Measurements from ENCODE around the gene ARHGAP18. TPM values are rescaled to one million over a fixed set of nuclear protein-coding genes. Genes with fewer than 3 reads are reported as not detected.

Gene ARHGAP18
- total RNA-seq, 3 donors from 2014 or later (not counting 1 experiment from before 2014, with no cell fraction given): 11.5 to 12.5 (median 11.8) TPM

DNA sequence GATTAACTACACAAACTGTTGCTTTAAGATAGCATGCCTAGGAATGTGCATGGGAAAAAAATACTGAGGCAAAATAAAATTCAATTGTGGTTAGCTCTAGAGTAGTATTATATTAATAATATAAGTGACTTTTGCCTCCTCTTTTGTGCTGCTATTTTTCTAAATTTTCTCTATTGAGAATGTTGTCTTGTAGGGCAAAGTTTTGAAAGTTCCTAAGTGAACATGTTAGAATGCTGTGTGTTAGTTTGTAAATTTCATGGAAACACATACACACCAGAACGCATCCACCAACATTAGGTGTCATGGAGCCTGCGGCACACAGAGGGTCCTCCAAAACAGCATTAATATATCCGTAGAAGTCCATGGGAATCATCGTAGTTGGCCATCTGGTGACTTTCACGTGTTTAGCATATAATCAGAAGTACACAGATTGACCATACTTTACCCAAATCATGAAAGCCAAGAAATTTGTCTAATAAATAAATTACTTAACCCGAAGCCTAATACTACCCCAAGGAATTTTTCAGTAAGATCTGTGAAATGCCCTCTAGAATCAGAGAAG is 25.6 kb downstream of the ARHGAP18 start:
- Mint-ChIP-seq H3K4me1 (peaks cover 55 to 69% of the 10 kb centered on the region in 2 donors), H3K27ac (peak overlapping the region; percentile 82 to 84), H3K9me3 (no peaks in the 10 kb centered on the region), H3K36me3 (no peaks in the 10 kb centered on the region), H3K4me3 (peak overlapping the region; percentile 77), H3K27me3 (ENCODE audit: low read depth in 2 of 2) (no peaks in the 10 kb centered on the region)
- Histone ChIP-seq H3K36me3 (ENCODE audit: control insufficient read depth, insufficient read depth, low read length) (no peaks in the 10 kb centered on the region), H3K9me3 (ENCODE audit: control insufficient read depth, insufficient read depth, low read length) (no peaks in the 10 kb centered on the region), H3K4me3 (ENCODE audit: low read length) (no peak overlapping the region), H3K27me3 (ENCODE audit: control insufficient read depth, insufficient read depth, low read length) (no peaks in the 10 kb centered on the region), H3K27ac (ENCODE audit: low read length) (peak overlapping the region; percentile 69), H3K4me1 (ENCODE audit: control insufficient read depth, insufficient read depth, low read length) (peaks cover 46% of the 10 kb centered on the region)
- 89% methylated on average over 5 of the region's 6 CpGs for WGBS (ENCODE audit: insufficient coverage)
- intact Hi-C loops (cut with micrococcal nuclease): loop anchor here (1.0 to 10.0 kb wide), 2 partner anchors 12 to 190 kb away; no protein-coding TSS in a partner anchor
- ATAC-seq (no peak), DNase-seq (no peak)
- TF ChIP-seq, protein P1, sequence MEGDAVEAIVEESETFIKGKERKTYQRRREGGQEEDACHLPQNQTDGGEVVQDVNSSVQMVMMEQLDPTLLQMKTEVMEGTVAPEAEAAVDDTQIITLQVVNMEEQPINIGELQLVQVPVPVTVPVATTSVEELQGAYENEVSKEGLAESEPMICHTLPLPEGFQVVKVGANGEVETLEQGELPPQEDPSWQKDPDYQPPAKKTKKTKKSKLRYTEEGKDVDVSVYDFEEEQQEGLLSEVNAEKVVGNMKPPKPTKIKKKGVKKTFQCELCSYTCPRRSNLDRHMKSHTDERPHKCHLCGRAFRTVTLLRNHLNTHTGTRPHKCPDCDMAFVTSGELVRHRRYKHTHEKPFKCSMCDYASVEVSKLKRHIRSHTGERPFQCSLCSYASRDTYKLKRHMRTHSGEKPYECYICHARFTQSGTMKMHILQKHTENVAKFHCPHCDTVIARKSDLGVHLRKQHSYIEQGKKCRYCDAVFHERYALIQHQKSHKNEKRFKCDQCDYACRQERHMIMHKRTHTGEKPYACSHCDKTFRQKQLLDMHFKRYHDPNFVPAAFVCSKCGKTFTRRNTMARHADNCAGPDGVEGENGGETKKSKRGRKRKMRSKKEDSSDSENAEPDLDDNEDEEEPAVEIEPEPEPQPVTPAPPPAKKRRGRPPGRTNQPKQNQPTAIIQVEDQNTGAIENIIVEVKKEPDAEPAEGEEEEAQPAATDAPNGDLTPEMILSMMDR (IDR thresholded peaks at IDR 0.05): no peak

DNA sequence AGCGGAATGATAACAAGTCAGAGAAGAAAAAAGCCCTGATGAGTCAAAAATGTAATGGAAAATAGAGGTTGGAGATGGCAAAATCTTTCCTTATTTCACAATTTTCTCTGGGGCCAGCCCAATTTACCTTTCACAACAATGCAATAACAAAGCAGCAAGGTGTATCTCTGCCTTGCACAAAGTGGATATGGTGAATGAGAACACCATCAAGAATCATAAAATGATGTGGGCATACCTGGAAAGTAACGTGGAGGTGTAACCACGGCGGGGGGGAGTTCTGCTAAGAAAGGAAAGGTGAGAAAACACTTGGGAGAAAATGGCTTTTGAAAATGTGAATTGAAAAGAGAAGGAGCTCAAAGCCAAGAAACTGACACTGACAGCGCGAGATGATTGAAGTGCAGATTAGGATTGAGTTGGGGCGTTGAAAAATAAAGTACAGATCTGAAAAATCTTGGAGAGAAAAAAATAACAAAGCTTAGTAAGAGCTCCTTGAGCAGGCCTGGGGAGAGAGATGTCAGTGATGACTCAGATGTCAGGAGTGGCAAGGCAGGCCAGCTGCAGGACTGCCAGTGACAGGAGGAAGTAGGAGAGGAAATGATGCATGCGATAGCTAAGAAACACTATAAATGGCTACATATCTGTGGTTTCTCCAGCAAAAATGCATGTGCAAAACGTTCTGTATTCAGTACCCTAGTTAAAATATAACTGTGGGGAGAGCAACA is 26.2 kb downstream of the ARHGAP18 start:
- Mint-ChIP-seq H3K9me3 (no peaks in the 10 kb centered on the region), H3K36me3 (no peaks in the 10 kb centered on the region), H3K27me3 (ENCODE audit: low read depth in 2 of 2) (no peaks in the 10 kb centered on the region), H3K4me1 (peaks cover 55 to 66% of the 10 kb centered on the region in 2 donors), H3K27ac (peak overlapping the region; percentile 82 to 84), H3K4me3 (peak overlapping the region; percentile 77)
- WGBS (ENCODE audit: insufficient coverage): 2% methylated on average over 8 of the region's 9 CpGs
- Histone ChIP-seq H3K27ac (ENCODE audit: low read length) (peak overlapping the region; percentile 69), H3K9me3 (ENCODE audit: control insufficient read depth, insufficient read depth, low read length) (no peaks in the 10 kb centered on the region), H3K36me3 (ENCODE audit: control insufficient read depth, insufficient read depth, low read length) (no peaks in the 10 kb centered on the region), H3K27me3 (ENCODE audit: control insufficient read depth, insufficient read depth, low read length) (no peaks in the 10 kb centered on the region), H3K4me3 (ENCODE audit: low read length) (no peak overlapping the region), H3K4me1 (ENCODE audit: control insufficient read depth, insufficient read depth, low read length) (peaks cover 46% of the 10 kb centered on the region)
- peak; percentile 44 to 83 for DNase-seq
- TF ChIP-seq, protein P1 (IDR thresholded peaks at IDR 0.05): no peak
- ATAC-seq: peak; percentile 83 to 94 (median 84)
- intact Hi-C loops (cut with micrococcal nuclease): loop anchor here (1.0 to 10.0 kb wide), 2 partner anchors 11 to 189 kb away; no protein-coding TSS in a partner anchor

DNA sequence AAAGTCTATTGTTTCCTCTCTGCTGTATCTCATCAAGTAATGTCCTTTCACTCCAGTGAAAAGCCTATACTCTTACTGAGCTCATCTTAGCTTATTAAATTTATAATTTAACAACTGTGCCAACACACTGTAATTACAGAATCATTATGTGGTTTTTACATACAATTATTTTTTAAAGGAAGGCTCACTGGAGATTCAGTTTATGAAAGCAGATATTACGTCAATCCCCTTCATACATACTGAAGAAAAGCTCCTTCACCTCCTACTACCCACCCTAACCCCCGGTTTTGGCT is 28.1 kb downstream of the ARHGAP18 start:
- no peaks in the 10 kb centered on the region for H3K36me3 Mint-ChIP-seq
- TF ChIP-seq, protein P1 (IDR thresholded peaks at IDR 0.05): no peak
- Histone ChIP-seq H3K27ac (ENCODE audit: low read length) (no peak overlapping the region), H3K36me3 (ENCODE audit: control insufficient read depth, insufficient read depth, low read length) (no peaks in the 10 kb centered on the region), H3K4me1 (ENCODE audit: control insufficient read depth, insufficient read depth, low read length) (peaks cover 34% of the 10 kb centered on the region), H3K27me3 (ENCODE audit: control insufficient read depth, insufficient read depth, low read length) (no peaks in the 10 kb centered on the region), H3K9me3 (ENCODE audit: control insufficient read depth, insufficient read depth, low read length) (no peaks in the 10 kb centered on the region), H3K4me3 (ENCODE audit: low read length) (no peak overlapping the region)
- DNase-seq (no peak), ATAC-seq (no peak)
- intact Hi-C loops (cut with micrococcal nuclease): loop anchor here (10.0 kb wide), 1 partner anchor 187 kb away; no protein-coding TSS in a partner anchor
- H3K9me3 Mint-ChIP-seq: no peaks in the 10 kb centered on the region
- H3K4me1 Mint-ChIP-seq: peaks cover 39 to 50% of the 10 kb centered on the region in 2 donors
- peak overlapping the region; percentile 72 to 82 for H3K27ac Mint-ChIP-seq
- no peaks in the 10 kb centered on the region for H3K27me3 Mint-ChIP-seq (ENCODE audit: low read depth in 2 of 2)
- WGBS (ENCODE audit: insufficient coverage): no CpG with 5 or more reads among the region's 2 CpGs
- no peak overlapping the region for H3K4me3 Mint-ChIP-seq
